G401 (cell line): Measurements from ENCODE around the gene P2RY2. TPM values are rescaled to one million over a fixed set of nuclear protein-coding genes. Genes with fewer than 3 reads are reported as not detected.
"Not testable (repeated sequence)": the region's sequence is repeated elsewhere in the genome, so short reads cannot be mapped to it uniquely, and the experiment has no call there.

ENCODE experiments used
- DNase-seq: peaks from one replicate; pipeline ENCODE4 v3.0.0-alpha.2; 2015; ENCODE audit warnings: low spot score
- in situ Hi-C: cut with HindIII; loops from 2 replicates; pipeline ENCODE4 v1.10.0; 2016; ENCODE audit warnings: low sequenced_read_pairs, mixed read lengths
- total RNA-seq: library from RNA; depleted of rRNA; stranded (reverse); fragments of >200 nt; shearing (Covaris generic); gene quantifications from 2 replicates; pipeline ENCODE4 v1.2.3, GENCODE V29; 2014

P2RY2 gene
- total RNA-seq, 1 experiment from 2014 or later: not detected

DNA sequence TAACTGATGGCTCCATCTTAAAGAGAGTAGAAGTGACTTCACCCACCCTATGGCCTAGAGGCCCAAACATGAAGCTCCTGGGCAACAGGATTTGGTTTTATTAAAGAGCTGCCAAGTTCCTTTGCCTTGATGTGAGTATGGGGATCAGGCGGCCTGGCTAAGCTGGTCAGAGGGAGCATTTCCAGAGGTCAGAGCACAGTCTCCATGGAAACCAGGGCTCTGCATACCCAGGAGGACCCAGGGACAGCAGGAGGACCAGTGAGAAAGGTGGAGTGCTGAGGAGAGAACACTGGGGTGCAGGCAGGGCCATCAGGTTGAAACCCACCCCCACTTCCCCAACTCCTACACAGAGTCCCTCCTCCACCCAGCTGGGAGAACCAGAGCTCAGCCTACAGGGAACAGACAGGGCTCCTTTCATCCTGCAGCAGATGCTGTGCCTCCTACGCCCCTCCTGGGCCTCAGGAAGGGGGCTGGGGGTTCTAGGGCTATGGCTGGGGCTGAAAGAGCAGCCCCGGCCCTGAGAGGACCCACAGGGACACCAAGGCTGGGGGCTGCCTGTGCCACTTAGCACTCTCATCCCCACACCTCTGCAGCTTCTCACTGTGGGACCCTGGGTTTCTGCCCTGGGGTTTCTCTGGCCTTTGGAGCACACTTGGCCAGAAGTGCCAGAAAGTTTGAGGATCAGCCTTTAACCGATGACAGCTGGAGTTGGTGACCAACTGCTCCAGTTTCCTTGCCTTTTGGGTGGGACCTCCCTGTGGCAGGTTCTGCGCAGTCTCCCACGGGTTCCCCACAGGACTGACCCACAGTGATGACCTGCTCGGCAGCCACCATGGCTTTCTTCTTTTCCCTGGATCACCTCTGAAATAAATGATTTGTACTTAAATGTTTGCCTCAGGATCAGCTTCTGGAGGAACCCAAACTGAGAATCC lies 40.3 kb downstream of the P2RY2 start:
- in situ Hi-C loops: no loop called here
- DNase-seq: no peak

DNA sequence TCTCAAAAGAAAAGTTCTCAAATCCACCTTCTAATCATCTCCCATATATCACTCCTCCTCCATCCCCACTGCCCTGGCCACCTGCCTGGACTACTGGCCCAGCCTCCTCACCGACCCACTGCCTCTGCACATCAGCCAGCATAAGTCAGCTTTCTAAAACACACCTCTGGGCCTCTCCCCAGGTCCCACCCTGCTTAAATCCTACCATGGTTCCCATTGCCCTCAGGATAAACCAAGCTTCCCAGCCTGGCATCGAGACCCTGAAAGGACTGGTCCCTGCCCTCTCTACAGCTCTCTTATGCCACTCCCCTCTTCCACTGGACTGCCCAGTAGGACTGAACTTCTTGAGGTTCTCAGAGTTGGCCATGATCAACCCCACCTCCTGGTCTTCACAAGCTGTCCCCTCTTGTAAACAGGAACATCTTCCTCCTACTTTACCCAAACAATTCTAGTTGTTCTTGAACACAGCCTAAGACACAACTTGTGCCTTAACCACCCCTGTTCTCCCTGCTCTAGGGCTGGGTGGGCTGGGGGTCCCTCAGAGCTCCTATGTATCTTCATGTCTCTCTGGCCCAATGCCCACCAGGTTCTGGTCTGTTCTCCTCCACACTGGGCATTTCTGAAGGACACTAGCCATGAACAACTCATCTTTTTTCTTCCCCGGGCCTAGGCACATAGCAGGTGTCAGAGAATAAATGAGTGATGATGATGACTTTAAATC lies 41.5 kb downstream of the P2RY2 start:
- in situ Hi-C loops: no loop called here
- no peak for DNase-seq

- no peak for DNase-seq
- in situ Hi-C loops: no loop called here
Observed at GRCh38 chr11:73260127-73260457, 42.0 kb downstream of the P2RY2 start.

GRCh38 chr11:73262851-73263495 lies 44.9 kb downstream of the P2RY2 start:
- in situ Hi-C loops: no loop called here
- DNase-seq: no peak

GRCh38 chr11:73263640-73264039 lies 45.6 kb downstream of the P2RY2 start:
- DNase-seq: no peak
- in situ Hi-C loops: no loop called here

- in situ Hi-C loops: no loop called here
- DNase-seq: no peak
Observed at GRCh38 chr11:73265278-73265810, 47.3 kb downstream of the P2RY2 start.

DNA sequence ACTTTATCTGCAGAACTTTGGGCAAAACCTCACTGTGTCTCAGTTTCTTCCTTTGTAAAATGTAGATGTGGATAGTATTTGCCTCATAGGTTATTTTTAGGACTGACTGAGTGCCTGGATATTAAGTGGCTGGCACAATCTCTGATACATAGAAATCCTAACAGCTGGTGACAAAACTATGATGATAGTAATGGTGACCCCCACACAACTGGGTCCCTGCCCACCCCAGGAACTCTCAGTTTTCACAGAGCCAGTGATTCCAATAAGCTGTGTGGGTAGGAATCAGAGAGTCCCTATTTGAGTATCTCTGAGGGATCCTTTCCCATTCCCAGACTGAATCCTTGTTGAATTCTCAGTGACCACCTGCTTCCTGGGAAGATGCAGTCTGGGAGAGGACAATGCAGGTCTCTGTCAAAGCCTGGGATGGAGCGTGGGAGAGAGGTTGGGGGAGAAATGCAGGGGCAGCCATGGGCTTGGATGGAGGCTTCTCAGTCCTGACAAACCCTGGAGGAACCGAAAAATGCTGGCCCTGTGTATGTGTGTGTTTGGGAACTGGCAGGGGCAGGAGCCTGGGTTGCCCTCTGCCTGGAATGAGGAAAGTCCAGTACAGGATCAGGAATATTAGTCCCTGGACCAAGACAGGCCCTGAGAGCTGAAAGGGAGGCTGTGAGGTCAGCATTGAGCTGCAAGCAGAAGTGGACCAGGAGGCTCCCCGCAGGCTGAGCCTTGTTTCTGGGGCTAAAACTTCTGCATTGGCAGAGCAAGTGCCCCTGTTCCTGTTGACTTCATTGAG lies 48.0 kb downstream of the P2RY2 start:
- in situ Hi-C loops: no loop called here
- DNase-seq: no peak

DNA sequence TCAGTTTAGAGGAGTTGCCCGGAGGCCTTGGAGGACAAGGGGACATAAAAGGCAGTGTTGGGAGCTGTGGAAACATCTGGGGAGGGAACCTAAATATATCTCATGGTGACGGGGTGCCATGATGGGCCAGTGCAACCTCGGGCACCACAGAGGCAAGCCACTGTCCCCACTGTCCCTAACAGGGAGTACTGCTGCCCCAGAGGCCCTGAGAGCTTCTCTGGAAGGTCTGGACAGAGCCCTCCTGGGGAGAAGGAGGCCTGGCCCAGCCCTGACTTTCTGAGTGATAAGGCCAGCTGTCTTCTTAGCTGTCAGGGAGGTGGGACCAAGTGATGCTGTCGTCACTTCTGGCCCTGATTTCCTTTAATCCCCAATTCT lies 48.6 kb downstream of the P2RY2 start:
- in situ Hi-C loops: no loop called here
- DNase-seq: no peak

GRCh38 chr11:73267122-73267846 lies 49.2 kb downstream of the P2RY2 start:
- in situ Hi-C loops: no loop called here
- no peak for DNase-seq

DNA sequence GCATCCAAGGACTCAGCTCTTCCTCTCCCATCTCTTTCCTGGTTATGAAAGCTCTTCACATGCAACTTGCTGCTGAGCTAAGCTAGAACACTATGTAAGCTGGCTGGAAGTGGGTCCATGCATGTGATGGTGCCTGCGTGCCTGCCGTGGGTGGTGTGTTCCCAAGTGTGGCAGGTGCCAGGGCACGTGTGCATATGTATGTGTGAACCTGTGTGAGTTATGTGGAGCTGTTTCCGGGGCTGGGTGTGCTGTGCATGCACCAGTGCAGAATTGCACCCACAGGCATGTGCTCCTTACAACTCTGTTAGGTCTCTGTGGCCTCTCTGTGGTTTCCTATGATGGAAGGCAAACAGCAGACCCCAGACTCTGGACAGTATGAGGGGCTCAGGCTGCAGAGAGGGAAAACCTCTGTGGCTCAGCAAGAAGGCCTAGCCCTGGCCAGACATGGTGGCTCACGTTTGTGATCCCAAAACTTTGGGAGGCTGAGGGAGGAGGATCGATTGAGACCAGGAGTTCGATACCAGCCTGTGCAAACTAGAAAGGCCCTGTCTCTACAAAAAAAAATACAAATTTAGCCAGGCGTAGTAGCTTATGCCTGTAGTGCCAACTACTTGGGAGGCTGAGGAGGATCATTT lies 49.9 kb downstream of the P2RY2 start:
- in situ Hi-C loops: no loop called here
- DNase-seq: no peak

GRCh38 chr11:73268671-73269271 lies 50.7 kb downstream of the P2RY2 start:
- DNase-seq: no peak
- in situ Hi-C loops: no loop called here

DNA sequence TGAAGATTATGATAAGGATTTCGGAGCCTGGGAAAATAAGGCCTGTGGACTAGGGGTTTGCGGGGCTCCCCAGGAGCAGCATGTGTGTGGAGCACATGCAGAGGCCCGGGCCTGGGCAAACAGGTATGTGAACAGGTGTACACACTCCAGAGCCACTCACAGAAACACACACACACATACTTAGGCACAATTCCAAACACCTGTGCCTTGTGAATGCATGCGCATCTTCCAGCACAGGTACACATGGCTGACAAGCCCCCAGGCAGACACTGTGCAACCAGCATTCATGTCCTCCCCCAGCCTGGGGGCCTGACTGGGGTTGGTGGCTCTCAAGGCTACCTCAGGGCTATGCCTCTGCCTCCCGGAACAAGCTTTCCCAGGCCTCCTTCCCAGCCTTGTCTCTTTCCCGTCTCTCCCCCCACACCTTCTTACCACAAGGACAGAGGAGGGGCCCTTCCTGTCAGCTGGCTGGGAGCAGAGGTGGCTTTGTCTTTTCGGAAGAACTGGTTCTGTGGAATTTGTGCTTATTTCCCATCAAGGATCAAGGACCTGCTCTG lies 51.5 kb downstream of the P2RY2 start:
- in situ Hi-C loops: no loop called here
- DNase-seq: no peak

GRCh38 chr11:73270016-73270854 lies 52.2 kb downstream of the P2RY2 start:
- in situ Hi-C loops: no loop called here
- DNase-seq: no peak

- in situ Hi-C loops: no loop called here
Observed at GRCh38 chr11:73270855-73271477, 52.9 kb downstream of the P2RY2 start.

DNA sequence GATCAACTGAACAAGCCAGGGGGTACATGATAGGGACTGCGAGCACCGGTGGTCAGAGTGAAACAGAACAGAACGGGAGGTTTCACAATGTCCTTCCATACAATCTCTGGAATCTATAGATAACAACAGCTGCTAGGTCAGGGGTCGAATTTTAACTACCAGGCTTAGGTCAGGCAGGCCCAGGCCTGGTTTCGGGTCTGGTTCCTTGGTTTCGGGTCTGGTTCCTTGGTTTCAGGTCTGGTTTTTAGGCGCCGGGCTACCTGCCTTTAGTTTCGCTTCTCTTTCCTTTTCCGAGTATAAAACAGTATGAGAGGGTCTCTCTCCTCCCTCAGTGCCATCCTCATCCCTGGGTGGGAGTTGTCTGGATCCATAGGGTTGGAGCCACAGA lies 53.4 kb downstream of the P2RY2 start:
- in situ Hi-C loops, DNase-seq: not testable (repeated sequence)

More at GRCh38 chr11:73270855-73271477, 52.9 kb downstream of the P2RY2 start:
- no peak for DNase-seq
